ENCODE measurements around the gene KIF16B.
"Not testable (repeated sequence)": the region's sequence is repeated elsewhere in the genome, so short reads cannot be mapped to it uniquely, and the experiment has no call there.

- TF ChIP-seq CTCF (IDR thresholded peaks at IDR 0.05; ENCODE audit: insufficient read depth, low read depth, low read length); EZH2 (IDR thresholded peaks at IDR 0.05; ENCODE audit: insufficient read depth, low read length): not testable (repeated sequence)
Observed at GRCh38 chr20:16226961-16227360, 346.3 kb downstream of the KIF16B start.

All from astrocyte (in vitro differentiated cells and primary cell).